ENCODE results near the gene CTU2. TPM values are rescaled to one million over a fixed set of nuclear protein-coding genes. Genes with fewer than 3 reads are reported as not detected.
A peak's percentile ranks its signal among the peaks of the same experiment; 100 is the strongest.

The CTU2 gene
- total and polyA plus RNA-seq, 9 of the 15 experiments (the other 6 are each of a cell fraction or from before 2014, with no cell fraction given), result 1.3 to 105 (median 23.2) TPM

DNA sequence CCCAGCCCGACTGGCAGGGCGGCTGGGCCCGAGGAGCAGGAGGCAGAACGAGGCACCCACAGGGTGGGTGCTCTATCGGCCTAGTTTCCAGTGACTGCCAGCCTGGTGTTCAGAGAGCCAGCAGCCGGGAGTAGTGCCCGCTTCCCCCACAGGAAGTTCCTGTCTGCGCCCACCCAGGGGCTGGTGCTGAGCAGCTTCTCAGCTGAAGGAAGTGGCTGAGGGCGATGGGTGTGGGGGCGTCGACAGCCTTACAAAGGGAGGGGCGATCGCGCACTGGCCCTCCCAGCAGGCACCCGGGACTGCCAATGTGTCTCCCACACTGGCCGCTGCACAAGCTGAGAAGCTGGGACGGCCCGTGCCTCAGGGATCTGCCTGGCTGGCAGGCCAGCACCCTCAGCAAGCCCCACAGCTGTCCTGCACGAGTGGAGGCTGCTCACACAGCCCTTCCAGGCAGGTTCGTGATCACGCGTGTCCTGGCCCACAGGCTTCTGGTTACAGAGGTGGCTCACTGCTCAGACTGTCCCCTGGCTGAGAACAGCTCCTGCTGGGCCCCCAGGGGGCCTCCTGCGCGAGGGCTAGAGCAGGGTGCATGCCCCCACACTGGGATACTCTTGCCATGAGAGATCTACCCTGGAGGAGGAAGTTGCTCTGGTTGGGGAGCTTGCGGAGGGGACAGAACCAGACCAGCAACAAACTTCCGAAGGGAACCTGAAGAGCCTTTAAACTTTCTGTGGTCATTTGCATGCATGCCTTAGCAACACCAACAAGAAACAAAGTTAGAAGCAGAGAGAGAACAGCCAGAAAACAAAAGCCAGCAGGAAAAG lies 2.6 kb upstream of the CTU2 start (continued):
- TF ChIP-seq, protein P1, sequence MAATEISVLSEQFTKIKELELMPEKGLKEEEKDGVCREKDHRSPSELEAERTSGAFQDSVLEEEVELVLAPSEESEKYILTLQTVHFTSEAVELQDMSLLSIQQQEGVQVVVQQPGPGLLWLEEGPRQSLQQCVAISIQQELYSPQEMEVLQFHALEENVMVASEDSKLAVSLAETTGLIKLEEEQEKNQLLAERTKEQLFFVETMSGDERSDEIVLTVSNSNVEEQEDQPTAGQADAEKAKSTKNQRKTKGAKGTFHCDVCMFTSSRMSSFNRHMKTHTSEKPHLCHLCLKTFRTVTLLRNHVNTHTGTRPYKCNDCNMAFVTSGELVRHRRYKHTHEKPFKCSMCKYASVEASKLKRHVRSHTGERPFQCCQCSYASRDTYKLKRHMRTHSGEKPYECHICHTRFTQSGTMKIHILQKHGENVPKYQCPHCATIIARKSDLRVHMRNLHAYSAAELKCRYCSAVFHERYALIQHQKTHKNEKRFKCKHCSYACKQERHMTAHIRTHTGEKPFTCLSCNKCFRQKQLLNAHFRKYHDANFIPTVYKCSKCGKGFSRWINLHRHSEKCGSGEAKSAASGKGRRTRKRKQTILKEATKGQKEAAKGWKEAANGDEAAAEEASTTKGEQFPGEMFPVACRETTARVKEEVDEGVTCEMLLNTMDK (IDR thresholded peaks at IDR 0.05; ENCODE audit: borderline replicate concordance, insufficient read depth, low read depth, low read length, poor library complexity, severe bottlenecking), result peak; percentile 63
- TF ChIP-seq TAF7 (tag; IDR thresholded peaks at IDR 0.05), result no peak
- no peak for TF ChIP-seq NCOR1 (IDR thresholded peaks at IDR 0.05)
- TF ChIP-seq, protein P2, sequence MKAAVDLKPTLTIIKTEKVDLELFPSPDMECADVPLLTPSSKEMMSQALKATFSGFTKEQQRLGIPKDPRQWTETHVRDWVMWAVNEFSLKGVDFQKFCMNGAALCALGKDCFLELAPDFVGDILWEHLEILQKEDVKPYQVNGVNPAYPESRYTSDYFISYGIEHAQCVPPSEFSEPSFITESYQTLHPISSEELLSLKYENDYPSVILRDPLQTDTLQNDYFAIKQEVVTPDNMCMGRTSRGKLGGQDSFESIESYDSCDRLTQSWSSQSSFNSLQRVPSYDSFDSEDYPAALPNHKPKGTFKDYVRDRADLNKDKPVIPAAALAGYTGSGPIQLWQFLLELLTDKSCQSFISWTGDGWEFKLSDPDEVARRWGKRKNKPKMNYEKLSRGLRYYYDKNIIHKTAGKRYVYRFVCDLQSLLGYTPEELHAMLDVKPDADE (conservative IDR thresholded peaks at IDR 0.05; ENCODE audit: control insufficient read depth, low read depth, low read length), result no peak
- 0 out of 2 replicates have a peak, but pooled peaks have one; percentile 32 for TF ChIP-seq GABPB1 (CRISPR knock-in tag; IDR thresholded peaks at IDR 0.05)
- TF ChIP-seq CBFA2T3 (IDR thresholded peaks at IDR 0.05), result no peak
- TF ChIP-seq ZNF584 (CRISPR knock-in tag; IDR thresholded peaks at IDR 0.05; ENCODE audit: low read depth), result no peak
- TF ChIP-seq HMGN3 (IDR thresholded peaks at IDR 0.05; ENCODE audit: borderline replicate concordance, extremely low read depth, insufficient read length, low read depth, low read length), result peak; percentile 37
- TF ChIP-seq ZNF253 (CRISPR knock-in tag; conservative IDR thresholded peaks at IDR 0.05), result no peak
- no peak for TF ChIP-seq ARHGAP35 (IDR thresholded peaks at IDR 0.05; ENCODE audit: partially characterized antibody)
- TF ChIP-seq HDAC2 (IDR thresholded peaks at IDR 0.05), result no peak
- TF ChIP-seq TAL1 (IDR thresholded peaks at IDR 0.05), result no peak
- TF ChIP-seq HMG20A (CRISPR knock-in tag; conservative IDR thresholded peaks at IDR 0.05), result no peak
- 0 out of 2 replicates have a peak, but pooled peaks have one; percentile 37 for TF ChIP-seq RBM14 (IDR thresholded peaks at IDR 0.05; ENCODE audit: borderline replicate concordance, insufficient read depth, low read depth, low read length)
- TF ChIP-seq, protein P3, sequence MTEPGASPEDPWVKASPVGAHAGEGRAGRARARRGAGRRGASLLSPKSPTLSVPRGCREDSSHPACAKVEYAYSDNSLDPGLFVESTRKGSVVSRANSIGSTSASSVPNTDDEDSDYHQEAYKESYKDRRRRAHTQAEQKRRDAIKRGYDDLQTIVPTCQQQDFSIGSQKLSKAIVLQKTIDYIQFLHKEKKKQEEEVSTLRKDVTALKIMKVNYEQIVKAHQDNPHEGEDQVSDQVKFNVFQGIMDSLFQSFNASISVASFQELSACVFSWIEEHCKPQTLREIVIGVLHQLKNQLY (CRISPR knock-in tag; conservative IDR thresholded peaks at IDR 0.05), result no peak
- TF ChIP-seq, protein P4, sequence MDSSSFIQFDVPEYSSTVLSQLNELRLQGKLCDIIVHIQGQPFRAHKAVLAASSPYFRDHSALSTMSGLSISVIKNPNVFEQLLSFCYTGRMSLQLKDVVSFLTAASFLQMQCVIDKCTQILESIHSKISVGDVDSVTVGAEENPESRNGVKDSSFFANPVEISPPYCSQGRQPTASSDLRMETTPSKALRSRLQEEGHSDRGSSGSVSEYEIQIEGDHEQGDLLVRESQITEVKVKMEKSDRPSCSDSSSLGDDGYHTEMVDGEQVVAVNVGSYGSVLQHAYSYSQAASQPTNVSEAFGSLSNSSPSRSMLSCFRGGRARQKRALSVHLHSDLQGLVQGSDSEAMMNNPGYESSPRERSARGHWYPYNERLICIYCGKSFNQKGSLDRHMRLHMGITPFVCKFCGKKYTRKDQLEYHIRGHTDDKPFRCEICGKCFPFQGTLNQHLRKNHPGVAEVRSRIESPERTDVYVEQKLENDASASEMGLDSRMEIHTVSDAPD (CRISPR knock-in tag; IDR thresholded peaks at IDR 0.05), result no peak
- TF ChIP-seq JUN (IDR thresholded peaks at IDR 0.05; ENCODE audit: borderline replicate concordance, low read depth, low read length), result no peak
- no peak for TF ChIP-seq JUN (CRISPR knock-in tag; IDR thresholded peaks at IDR 0.05; ENCODE audit: borderline replicate concordance)
- TF ChIP-seq DNMT1 (IDR thresholded peaks at IDR 0.05), result no peak
- TF ChIP-seq RFX7 (CRISPR knock-in tag; IDR thresholded peaks at IDR 0.05), result no peak
- no peak for TF ChIP-seq NONO (IDR thresholded peaks at IDR 0.05; ENCODE audit: low read depth in 2 of 2, low read length in 1 of 2)
- no peak for TF ChIP-seq PHF8 (IDR thresholded peaks at IDR 0.05; ENCODE audit: borderline replicate concordance, low read length)
- TF ChIP-seq ZFP1 (CRISPR knock-in tag; IDR thresholded peaks at IDR 0.05), result no peak
